HepG2 (cell line): ENCODE results near the gene QSOX2. TPM values are rescaled to one million over a fixed set of nuclear protein-coding genes. Genes with fewer than 3 reads are reported as not detected.

Source experiments
- ATAC-seq: fragments of 200-7000 bp; cut with Tn5 transposase; 3 replicates; pipeline ENCODE4 v1.9.1; 2020; ENCODE audit warnings: mild to moderate bottlenecking, moderate library complexity
- BruUV-seq: library from RNA; stranded (reverse); fragments of 400-500 nt; replicated peaks from 2 replicates; lab custom pipeline; 2021; lab: Mats Ljungman, UMichigan
- CTCF ChIA-PET: fragments of 300-600 bp; formaldehyde crosslinking; extraction: SDS; loops from one replicate; lab custom pipeline; 2021; ENCODE audit warnings: low total read pairs, inconsistent platforms, low intra/inter-chr PET ratio; lab: Yijun Ruan, JAX
- POLR2A ChIA-PET: fragments of 350-600 bp; sonication (Branson Sonifier 250); formaldehyde crosslinking; loops from one replicate; lab custom pipeline; 2020; ENCODE audit warnings: antibody characterized with exemption, inconsistent platforms; lab: Yijun Ruan, JAX
- DNase-seq: peaks from one replicate; pipeline ENCODE4 v3.0.0-alpha.2; 2015; ENCODE audit warnings: low spot score
- FAIRE-seq: peaks from 3 replicates; lab custom pipeline; 2011; peaks lifted over from hg19 to GRCh38; lab: Jason Lieb, UNC
- H2AFZ ChIP-seq: one replicate; pipeline ENCODE4 v1.6.1; 2011; ENCODE audit warnings: low read length, inconsistent platforms
- H3K27ac ChIP-seq: fragments of 300-600 bp; 3 replicates; pipeline ENCODE4 v1.8.0; 2011; ENCODE audit warnings: mixed run types, mild to moderate bottlenecking, mixed read lengths, low read length, inconsistent platforms; ENCODE audit not compliant: insufficient read depth; ENCODE audit errors: extremely low read length
- H3K27me3 ChIP-seq, 2 experiments: fragments of 200-600 bp in 1 of 2; 2 replicates in 1 of 2; 3 replicates in 1 of 2; pipeline versions ENCODE4 v1.6.0 to v1.8.0; 2011; ENCODE audit warnings: low read length in 2 of 2, mild to moderate bottlenecking in 2 of 2, moderate library complexity in 2 of 2, inconsistent platforms in 1 of 2; ENCODE audit not compliant: insufficient read depth in 2 of 2, control insufficient read depth in 1 of 2
- H3K36me3 ChIP-seq, 2 experiments: fragments of 200-600 bp in 1 of 2; replicated peaks in 1 of 2; 2 replicates in 1 of 2; 3 replicates in 1 of 2; pipeline versions ENCODE4 v1.5.1 to v1.8.0; 2011; ENCODE audit warnings: low read length in 2 of 2, inconsistent platforms in 1 of 2; ENCODE audit not compliant: insufficient read depth in 2 of 2, control insufficient read depth in 1 of 2
- H3K4me1 ChIP-seq: 2 replicates; pipeline ENCODE4 v1.5.1; 2012; ENCODE audit warnings: low read length, inconsistent platforms; ENCODE audit not compliant: insufficient read depth
- H3K4me2 ChIP-seq: 2 replicates; pipeline ENCODE4 v1.6.0; 2011; ENCODE audit warnings: low read depth, low read length, inconsistent platforms
- H3K4me3 ChIP-seq, 3 experiments: fragments of 200-600 bp in 1 of 3; sonication (generic), shearing (Covaris generic) in 1 of 3; replicated peaks in 1 of 3; 2 replicates each; pipeline ENCODE4 v1.5.1; 2011 to 2016; ENCODE audit warnings: low read length in 3 of 3, inconsistent platforms in 2 of 3, low read depth in 2 of 3, mild to moderate bottlenecking in 2 of 3, control low read depth in 1 of 3, mixed read lengths in 1 of 3; ENCODE audit not compliant: insufficient read depth in 1 of 3
- H3K79me2 ChIP-seq: one replicate; pipeline ENCODE4 v1.6.1; 2011; ENCODE audit warnings: low read length, inconsistent platforms; ENCODE audit not compliant: insufficient read depth
- H3K9ac ChIP-seq: 2 replicates; pipeline ENCODE4 v1.6.0; 2011; ENCODE audit warnings: mild to moderate bottlenecking, low read depth, low read length, inconsistent platforms; ENCODE audit not compliant: insufficient read depth
- H3K9me3 ChIP-seq: 2 replicates; pipeline ENCODE4 v1.5.1; 2012; ENCODE audit warnings: mild to moderate bottlenecking, low read length
- H4K20me1 ChIP-seq: 2 replicates; pipeline ENCODE4 v1.6.0; 2011; ENCODE audit warnings: inconsistent platforms, mild to moderate bottlenecking, low read length, moderate library complexity; ENCODE audit not compliant: insufficient read depth
- MAF1 ChIP-seq: sonication (generic); formaldehyde crosslinking; IDR thresholded peaks from 2 replicates; pipeline ENCODE4 v1.5.0; 2020; ENCODE audit warnings: missing genetic modification reagents, borderline replicate concordance
- NFIC ChIP-seq: IDR thresholded peaks from 2 replicates; pipeline ENCODE4 v1.6.1; 2012; ENCODE audit warnings: mild to moderate bottlenecking, low read length, inconsistent platforms
- PHF21A ChIP-seq: sonication (generic); formaldehyde crosslinking; IDR thresholded peaks from 2 replicates; pipeline ENCODE4 v1.5.0; 2020; ENCODE audit warnings: mild to moderate bottlenecking, missing genetic modification reagents
- ZKSCAN1 ChIP-seq: fragments of 150-350 bp; IDR thresholded peaks from 2 replicates; pipeline ENCODE4 v1.6.1; 2014; ENCODE audit warnings: low read length
- ZNF121 ChIP-seq: sonication (generic); formaldehyde crosslinking; IDR thresholded peaks from 2 replicates; pipeline ENCODE4 v1.5.0; 2020; ENCODE audit warnings: mild to moderate bottlenecking, missing genetic modification reagents
- ZNF496 ChIP-seq: sonication (generic); formaldehyde crosslinking; IDR thresholded peaks from 2 replicates; pipeline ENCODE4 v1.8.1; 2023; ENCODE audit warnings: mild to moderate bottlenecking, moderate library complexity, missing genetic modification reagents; ENCODE audit not compliant: insufficient replicate concordance
- ZNF546 ChIP-seq: sonication (generic); formaldehyde crosslinking; conservative IDR thresholded peaks from 2 replicates; pipeline ENCODE4 v1.8.1; 2023; ENCODE audit warnings: mild to moderate bottlenecking, missing genetic modification reagents
- ZNF703 ChIP-seq: sonication (generic); formaldehyde crosslinking; IDR thresholded peaks from 2 replicates; pipeline ENCODE4 v1.5.1; 2020; ENCODE audit warnings: missing genetic modification reagents, mild to moderate bottlenecking, moderate library complexity, borderline replicate concordance
- ZNF800 ChIP-seq: sonication (generic); formaldehyde crosslinking; IDR thresholded peaks from 2 replicates; pipeline ENCODE4 v1.4.0; 2020; ENCODE audit warnings: missing genetic modification reagents
- WGBS: methylation state at CpG from one replicate; pipeline ENCODE4 v1.1.6; 2017; ENCODE audit warnings: low lambda C conversion rate; 5-methylcytosine and 5-hydroxymethylcytosine counted together
- in situ Hi-C: cut with HindIII; loops from 2 replicates; pipeline ENCODE4 v1.10.0; 2017; ENCODE audit warnings: low pct_unique_long_range_greater_than_20kb; ENCODE audit not compliant: extremely low pct_ligation_motif_present
- intact Hi-C: fragments of 100-400 bp; cut with micrococcal nuclease; formaldehyde crosslinking; loops from one replicate; pipeline ENCODE4 v1.10.0; 2022; ENCODE audit not compliant: unreplicated experiment
- polyA plus RNA-seq, 8 experiments: library from polyadenylated mRNA; depleted of rRNA in 3 of 8; stranded (reverse) in 7 of 8; unstranded in 1 of 8; fragments of >200 nt; fragmentation: Illumina TruSeq in 4 of 8; extraction: Trizol in 4 of 8; gene quantifications; 2 replicates each; pipeline versions ENCODE4 v1.2.1 to v1.2.3, GENCODE V29; 2011 to 2016; ENCODE audit warnings: low read depth in 4 of 8, missing spikeins in 1 of 8, mixed read lengths in 1 of 8; ENCODE audit not compliant: insufficient read depth in 1 of 8
- total RNA-seq, 5 experiments: library from RNA; depleted of rRNA; stranded (reverse); fragments of >200 nt; fragmentation: Illumina TruSeq; extraction: Trizol; gene quantifications; 2 replicates each; pipeline ENCODE4 v1.2.3, GENCODE V29; 2016; ENCODE audit warnings: low read depth in 1 of 5

The QSOX2 gene
- total and polyA plus RNA-seq, 2 of the 13 experiments (the other 11 are each of a cell fraction or from before 2014, with no cell fraction given), result 27.1 to 42.1 TPM

GRCh38 chr9:136203408-136204144 is 42.0 kb downstream of the QSOX2 start:
- FAIRE-seq (no peak), DNase-seq (no peak), ATAC-seq (peak; percentile 6; the same call in 2 of the 3 replicates)
- H3K9me3 ChIP-seq, result no peaks in the 10 kb centered on the region
- TF ChIP-seq ZNF496 (CRISPR knock-in tag) (no peak), NFIC (no peak), ZNF546 (no peak), ZKSCAN1 (no peak), MAF1 (no peak), ZNF800 (no peak), PHF21A (CRISPR knock-in tag) (no peak), ZNF121 (CRISPR knock-in tag) (no peak), ZNF703 (no peak)
- H3K79me2 ChIP-seq, result no peaks in the 10 kb centered on the region
- ChIA-PET CTCF (no interaction called here), POLR2A (no interaction called here)
- intact Hi-C loops (no loop called here), in situ Hi-C loops (no loop called here)
- no peak overlapping the region for H3K27ac ChIP-seq
- no TSS peak for BruUV-seq
- peaks cover 3% of the 10 kb centered on the region in 2 experiments; a peak in 2 of 5 replicates for H3K36me3 ChIP-seq
- no peak overlapping the region for H2AFZ ChIP-seq
- peaks cover 10 to 39% of the 10 kb centered on the region in 2 experiments; a peak in 4 of 5 replicates for H3K27me3 ChIP-seq
- no peak overlapping the region for H3K4me2 ChIP-seq
- peaks cover 12% of the 10 kb centered on the region for H3K4me1 ChIP-seq
- 31% methylated on average over 8 of the region's 33 CpGs for WGBS
- no peak overlapping the region for H3K9ac ChIP-seq
- peaks cover 41% of the 10 kb centered on the region; the same call in 1 of the 2 replicates for H4K20me1 ChIP-seq
- H3K4me3 ChIP-seq, result no peak overlapping the region
